CD4-positive, alpha-beta T cell treated with Interleukin-6 at 100 ng/mL for 8 hours (primary cell): ENCODE measurements around the gene PROSER3.
A peak's percentile ranks its signal among the peaks of the same experiment; 100 is the strongest.
"Not testable (repeated sequence)": the region's sequence is repeated elsewhere in the genome, so short reads cannot be mapped to it uniquely, and the experiment has no call there.

Source experiments
- DNase-seq: peaks from one replicate; pipeline ENCODE4 v3.0.0-alpha.2; 2020; ENCODE audit warnings: mixed read lengths, low spot score

The PROSER3 gene

DNA sequence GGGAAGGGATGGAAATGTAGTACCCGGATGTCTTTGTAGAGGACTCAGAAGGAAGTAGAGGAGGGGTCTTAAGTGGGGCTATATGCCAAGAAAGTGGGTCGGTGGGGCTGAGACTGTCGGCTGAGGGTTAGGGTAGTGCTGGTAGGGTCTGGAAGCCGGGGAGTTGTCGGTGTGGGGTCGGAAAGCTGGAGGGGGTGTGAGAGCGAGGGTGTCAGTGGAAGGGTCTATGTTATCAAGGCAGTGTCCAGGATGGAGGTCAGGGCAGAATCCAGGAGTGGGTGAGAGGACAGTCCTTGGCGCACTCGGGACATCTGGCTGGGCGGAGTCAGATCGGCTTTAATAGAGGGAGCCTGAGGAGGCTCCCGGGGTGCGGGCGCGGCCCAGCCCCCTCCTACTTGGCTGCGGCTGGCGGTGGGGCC lies 2.8 kb upstream of the PROSER3 start:
- DNase-seq = no peak

DNA sequence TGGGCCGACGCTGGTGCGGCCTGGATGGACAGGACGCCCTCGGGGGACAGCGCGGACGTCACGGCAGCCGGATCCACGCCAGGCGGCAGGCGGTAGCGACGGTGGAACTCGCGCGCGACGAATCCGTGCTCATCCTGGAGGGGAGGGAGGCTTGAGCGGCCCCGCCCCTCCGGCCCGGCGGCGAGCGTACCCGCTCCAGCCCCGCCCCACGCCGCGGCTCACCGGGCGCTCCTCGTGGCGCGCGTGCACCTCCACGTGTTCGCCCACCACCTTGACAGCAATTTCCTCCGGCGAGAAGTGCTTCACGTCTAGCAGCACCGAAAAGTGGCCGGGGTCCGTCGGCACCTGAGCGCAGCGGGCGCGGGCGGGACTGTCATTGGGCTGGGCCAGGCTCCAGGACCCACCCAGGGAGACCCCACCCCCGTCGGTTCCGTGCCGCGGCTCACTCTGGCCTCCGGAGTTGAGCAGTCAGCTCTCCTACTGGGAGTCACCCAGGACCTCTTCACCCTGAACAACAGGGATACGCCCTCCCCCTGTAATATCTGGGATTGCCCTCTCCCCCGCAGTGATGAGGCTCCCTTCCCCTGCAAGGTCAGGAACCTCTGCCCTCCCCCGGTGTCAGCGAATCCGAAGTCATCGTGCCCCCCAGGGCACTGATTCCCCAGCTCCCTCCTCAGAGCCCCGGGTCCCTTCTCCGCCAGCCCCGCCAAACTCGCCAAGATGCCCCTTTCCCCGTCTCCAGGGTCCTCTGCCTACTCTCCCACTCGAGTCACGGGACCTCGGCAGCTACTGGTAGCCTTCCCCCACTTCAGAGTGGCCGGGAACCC lies 2.2 kb upstream of the PROSER3 start:
- DNase-seq = peak; percentile 53

DNA sequence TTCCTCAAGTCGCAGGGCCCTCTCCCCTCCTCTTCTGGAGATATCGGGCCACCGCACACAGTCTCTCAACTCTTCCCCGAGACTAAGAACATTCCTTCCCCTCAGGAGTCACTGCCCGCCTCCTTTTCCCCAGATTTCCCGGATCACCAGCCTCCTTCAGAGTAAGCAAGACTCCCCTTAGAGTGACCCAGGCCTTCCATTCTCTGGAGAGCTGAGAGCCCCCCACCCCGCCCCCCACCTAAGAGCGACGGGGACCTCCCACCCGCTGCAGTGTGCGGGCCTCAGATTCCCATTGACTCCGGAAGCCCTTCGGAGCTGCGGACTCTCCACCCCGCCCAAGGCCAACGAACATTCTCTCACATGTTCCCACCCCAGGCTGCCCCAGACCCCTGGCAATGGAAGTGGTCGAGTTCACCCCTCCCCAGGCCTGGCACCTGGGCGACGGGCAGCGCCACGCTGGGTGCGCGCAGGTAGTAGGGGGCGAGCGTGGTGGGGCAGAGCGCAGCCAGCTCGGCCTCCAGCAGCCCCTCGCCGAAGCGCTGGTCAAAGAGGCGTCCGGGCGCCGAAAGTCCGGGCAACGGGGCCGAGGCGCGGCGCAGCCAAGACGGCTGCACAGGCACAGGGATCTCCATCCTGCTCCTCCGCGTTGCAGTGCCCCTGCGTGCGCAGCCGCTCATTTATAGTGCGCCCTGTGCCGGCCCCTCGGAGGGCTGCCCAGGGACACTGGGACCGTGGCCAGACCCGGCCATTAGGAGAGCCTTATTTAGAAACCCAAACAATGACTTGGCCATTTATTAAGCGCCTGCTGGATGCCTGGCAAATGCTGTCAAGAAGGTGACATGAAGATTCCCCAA lies 1.4 kb upstream of the PROSER3 start, which contains the start of gene HSPB6:
TSS of gene HSPB6 (minus strand) at position 653 of the 854 bp plus-strand sequence. CDS start at position 632, 21 bp downstream.
- DNase-seq = no peak

DNA sequence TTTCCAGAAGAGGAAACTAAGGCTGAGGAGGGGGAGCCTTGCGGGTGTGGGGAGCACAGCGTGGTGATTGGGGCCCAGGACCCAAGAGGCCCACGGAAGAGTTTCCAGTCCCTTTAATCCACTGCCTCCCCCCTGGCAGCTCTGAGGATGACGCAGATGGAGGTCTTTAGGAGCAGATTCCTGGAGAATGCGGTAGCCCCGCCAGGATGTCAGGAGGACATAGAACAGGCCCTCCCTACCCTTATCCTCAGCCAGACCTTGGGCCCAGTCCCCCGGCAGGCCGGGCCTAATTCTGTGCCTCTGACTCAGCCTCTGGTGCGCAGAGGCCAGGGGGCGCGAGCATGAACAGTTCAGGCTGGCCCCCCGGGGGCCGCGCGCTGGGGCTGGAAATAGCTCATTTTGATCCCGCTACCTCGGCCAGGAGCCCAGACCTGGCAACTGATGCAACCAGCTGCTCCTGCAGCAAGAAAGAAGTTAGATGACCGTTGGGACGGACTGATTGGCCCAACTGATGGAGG lies 686 bp upstream of the PROSER3 start:
- no peak for DNase-seq

DNA sequence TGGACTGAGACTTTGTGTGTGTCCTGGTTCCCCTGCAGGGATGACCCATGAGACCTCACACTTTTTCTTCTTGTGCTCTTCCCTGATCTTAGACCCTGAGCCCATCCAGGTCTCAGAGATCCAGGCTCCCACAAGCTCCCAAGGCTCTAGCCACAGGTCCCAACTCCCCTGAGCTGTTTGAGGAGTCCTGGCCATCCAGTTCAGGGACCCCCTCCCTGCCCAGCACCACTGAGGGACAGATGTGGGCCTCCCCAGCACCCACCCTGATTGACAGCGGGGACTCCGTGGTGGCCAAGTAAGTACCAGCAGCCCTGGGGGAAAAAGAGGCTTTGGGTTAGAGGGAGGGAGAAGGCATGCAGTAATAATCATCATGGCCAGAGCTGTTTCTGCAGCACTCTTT lies 1.7 kb downstream of the PROSER3 start:
- DNase-seq = no peak

DNA sequence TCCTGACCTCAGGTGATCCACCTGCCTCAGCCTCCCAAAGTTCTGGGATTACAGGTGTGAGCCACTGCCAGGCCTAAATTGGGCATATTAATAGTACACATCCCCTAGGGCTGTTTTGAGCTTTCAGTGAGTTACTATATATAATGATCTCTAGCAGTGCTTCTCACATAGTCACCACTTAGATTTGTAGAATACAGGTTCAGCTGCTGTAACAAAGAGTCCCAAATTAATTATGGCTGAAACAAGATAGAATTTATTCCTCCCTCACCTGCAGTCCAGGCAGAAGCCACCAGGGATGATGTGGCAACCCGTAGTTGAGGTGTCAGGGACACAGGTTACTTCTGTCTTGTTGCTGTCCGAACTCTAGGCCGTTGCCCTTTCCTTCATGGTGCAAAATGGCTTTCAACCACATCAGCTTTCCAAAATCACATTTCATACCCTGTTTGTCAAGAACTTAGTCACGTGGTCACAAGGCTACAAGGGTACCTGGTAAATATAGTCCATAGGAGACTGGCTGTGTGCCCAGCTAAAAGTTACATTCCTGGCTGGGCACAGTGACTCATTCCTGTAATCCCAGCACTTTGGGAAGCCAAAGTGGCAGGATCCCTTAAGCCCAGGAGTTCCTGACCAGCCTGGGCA lies 2.9 kb downstream of the PROSER3 start:
- no peak for DNase-seq

DNA sequence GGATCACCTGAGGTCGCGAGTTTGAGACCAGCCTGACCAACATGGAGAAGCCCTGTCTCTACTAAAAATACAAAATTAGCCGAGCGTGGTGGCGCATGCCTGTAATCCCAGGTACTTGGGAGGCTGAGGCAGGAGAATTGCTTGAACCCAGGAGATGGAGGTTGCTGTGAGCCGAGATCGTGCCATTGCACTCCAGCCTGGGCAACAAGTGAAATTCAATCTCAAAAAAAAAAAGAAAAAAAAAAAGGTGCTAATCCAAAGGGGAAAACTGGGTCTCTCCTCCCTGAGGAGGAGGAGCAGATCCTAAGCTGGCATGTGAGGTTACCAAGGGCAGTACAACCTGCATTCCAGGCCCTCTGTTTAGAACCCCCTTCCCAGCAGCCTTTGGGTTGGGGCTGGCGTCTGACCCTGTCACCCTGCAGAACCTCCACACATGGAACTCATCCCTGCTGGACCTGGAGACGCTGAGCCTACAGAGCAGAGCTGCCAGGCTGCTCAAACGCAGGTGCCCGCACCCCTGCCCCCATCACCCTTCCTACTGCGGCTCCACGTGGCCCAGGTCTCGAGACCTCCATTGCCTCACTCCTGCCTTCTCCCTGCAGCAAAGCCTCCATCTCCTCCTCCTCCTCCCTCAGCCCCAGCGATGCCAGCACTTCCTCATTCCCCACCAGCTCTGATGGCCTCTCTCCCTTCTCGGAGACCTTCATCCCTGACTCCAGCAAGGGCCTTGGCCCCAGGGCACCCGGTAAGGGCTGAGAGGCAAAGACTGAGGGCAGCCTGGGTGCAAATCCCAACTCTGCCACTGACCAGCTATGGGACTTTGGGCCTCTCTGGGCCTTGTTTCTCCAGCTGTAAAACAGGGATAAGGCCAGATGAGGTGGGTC lies 6.7 kb downstream of the PROSER3 start:
- DNase-seq = no peak

DNA sequence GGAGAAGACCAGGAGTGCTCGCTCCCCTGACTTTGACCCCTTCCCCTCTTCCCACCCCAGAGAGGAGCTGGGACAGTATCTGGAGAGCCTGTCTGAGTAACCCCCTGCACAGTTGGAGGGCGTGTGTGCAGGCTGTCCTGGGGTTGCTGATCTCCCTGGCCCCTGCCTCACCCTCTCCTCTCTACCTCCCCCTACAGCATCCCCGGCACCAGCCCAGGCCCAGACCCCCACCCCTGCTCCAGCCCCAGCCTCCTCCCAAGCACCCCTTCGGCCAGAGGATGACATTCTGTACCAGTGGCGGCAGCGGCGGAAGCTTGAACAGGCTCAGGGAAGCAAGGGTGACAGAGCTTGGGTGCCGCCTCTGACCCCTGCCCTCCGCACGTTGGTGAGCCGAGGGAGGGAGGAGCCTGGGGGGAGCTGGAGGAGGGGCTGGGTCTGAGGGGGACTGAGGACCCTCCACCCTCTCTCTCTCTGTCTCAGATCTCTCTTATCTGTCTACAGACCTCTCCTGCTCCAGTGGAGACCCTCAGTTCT lies 8.7 kb downstream of the PROSER3 start:
- DNase-seq = no peak

DNA sequence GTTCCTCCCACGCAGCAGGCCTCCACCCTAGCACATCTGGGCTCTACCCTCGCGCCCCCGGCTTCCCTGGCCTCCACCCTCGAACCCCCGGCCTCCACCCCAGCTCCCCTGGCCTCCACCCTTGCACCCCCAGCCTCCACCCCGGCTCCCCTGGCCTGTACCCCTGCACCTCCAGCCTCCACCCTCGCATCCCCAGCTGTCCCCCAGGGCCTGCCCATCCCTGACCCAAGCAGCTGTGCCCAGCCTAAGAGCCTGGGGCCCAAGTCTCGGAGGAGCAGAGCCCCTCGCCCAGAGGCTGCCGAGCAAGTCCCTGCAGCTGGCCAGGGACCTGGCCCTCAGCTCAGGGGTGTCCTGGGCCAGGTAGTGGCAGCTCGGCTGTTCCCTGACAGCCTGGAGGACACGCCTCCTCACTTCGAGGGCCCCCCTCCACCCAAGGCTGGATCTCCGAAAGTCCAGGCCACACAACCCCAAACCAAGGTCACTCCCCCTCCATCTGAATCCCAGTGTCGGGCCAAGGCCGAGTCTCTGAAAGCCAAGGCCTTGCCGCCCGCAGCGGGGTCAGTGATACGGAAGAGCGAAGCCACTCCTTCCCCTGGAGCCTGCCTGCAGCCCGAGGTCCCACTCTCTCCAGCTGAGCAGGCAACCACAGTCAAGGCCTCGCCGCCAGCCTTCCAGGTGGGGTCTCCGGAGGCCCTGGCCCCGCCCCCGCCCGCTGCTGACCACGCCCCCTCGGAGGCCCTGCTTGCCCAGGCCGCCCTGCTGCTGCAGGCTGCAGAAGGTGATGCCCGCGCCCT lies 9.5 kb downstream of the PROSER3 start:
- DNase-seq = no peak

DNA sequence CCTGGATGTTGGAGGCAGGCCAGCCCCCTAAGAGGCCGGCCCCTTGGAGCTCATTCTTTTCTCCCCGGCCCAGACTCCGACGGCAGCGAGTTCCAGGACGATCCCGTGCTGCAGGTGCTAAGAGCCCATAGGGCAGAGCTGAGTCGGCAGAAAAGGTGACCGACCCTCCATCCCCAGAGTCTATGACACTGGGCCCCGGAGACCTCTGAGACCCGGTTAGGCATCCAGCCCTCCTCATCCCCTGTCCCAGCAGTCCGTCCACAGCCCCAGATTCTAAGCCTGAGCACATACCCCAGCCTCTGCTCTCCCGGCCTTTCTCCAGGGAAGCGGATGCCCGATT lies 10.1 kb downstream of the PROSER3 start:
- DNase-seq = no peak

DNA sequence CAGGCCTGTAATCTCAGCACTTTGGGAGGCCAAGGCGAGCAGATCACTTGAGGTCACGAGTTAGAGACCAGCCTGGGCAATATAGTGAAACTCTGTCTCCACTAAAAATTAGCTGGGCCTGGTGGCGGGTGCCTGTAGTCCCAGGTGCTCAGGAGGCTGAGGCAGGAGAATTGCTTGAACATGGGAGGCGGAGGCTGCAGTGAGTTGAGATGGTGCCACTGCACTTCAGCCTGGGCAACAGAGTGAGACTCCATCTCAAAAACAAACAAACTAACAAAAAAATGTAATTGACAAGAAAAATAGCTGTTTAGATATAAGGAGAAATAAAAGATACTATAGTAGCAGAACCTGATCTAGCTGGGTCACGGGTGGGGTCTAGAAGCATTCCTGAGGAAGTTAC lies 14.4 kb downstream of the PROSER3 start:
- DNase-seq = not testable (repeated sequence)

DNA sequence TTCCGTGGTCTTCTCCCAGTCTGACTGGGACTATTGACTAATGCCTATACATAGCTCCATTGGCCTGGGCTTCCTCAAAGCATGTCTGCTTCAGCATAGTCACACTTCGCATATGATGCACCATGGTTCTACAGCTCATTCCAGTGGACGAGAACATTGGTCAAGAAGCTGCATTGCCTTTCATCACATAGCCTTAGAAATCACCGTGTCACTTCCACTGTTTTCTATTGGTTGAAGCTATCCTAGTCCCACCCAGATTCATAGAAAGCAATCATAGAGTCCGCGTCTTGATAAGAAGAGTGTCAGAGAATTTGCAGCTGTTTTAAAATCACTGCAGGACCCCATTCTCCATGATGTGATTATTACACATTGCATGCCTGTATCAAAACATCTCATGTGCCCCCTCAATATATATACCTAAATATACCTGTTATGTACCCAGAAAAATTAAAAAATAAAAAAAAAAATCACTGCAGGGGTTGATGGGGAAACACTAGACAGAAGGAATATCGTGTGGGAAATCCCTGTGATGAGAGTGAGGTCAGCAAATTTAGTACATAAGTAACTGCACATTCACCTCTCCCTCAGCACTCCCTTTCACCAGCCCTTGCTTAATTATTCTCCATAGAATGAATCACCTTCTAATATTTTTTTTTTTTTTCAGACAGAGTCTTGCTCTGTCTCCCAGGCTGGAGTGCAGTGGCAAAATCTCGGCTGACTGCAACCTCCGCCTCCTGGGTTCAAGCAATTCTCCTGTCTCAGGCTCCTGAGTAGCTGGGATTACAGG lies 15.2 kb downstream of the PROSER3 start:
- DNase-seq = no peak

DNA sequence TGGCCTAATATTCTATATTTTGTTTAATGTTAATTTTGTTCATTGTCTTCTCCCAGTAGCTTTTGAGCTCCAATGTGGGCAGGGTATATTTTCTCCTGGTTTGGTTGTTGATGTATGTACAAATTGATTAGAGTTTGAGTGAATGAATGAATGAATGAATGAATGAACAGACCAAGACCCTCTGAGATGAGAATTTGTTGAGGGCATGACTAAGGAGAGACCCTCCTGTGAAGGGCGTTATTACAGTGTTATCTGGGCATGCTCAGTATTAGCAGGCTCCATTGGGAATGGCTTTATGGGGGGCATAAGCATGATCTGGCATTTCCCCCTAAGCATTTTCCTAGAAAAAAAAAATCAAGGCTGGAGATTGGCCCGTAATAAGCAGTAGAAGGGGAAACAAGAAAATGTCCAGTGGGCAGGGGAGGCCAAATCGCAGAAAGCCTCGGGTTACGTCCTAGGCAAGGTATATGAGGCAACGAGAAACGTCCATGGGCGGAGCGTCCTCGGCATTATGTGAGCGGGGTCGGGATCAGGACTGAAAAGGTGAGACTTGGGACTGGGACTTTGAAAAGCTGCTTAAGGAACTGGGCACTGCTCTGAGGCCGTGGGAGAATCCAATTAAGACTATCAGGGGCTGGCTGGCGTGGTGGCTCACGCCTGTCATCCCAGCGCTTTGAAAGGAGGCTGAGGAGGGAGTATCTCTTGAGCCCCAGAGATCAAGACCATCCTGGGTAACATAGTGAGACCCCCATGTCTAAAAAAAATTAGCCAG lies 16.5 kb downstream of the PROSER3 start:
- no peak for DNase-seq

DNA sequence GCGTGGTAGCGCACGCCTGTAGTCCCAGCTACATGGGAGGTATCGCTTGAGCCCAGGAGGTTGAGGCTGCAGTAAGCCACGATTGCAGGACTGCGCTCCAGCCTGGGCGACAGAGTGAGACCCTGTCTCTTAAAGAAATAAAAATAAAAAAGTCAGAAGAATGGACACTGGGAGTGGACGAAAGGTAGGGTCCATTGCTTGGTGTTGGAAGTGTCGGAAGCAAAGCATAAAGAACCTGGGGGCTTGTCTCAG lies 17.0 kb downstream of the PROSER3 start:
- DNase-seq = no peak

DNA sequence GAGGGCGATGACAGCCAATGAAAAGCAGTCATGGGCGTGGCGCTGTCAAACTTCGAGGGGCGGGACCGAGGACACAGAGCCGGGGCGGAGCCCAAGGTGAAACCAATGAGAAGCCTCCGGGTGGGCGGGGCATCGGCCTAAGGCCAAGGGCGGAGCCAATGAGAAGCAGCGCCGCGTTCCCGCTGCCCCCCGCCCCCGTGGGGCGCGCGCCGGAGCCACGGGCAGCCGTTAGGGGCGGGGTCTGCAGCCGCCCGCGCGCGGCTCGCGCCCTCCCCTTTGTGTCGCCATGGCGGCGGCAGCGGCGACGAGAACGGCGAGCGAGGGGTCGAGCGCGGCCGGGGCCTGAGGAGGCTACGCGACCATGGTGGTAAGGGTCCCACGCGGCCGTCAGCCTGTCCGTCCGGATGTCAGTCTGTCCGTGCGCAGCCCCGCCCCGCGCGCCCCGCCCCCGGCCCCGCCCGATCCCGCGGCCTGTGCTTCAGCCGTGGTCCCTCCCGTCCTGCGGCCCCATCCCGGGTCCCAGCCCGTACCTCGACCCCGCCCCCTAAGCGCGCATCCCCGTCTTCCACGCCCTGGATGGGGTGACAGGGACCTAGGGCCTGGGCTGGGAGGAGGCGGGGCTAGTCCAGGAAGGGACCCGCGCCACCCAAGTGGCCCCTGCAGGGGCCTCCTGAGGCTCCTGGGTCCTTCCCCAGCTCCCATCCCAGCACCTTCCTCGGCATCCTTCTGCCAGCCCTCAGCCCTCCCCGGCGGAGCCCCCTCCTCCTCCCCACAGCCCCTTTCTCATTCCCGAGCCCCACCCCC lies 17.5 kb downstream of the PROSER3 start, which contains the start of gene ARHGAP33:
TSS of gene ARHGAP33 (plus strand) at position 267 of the 804 bp plus-strand sequence. CDS start at position 362, 95 bp downstream.
- DNase-seq = peak; percentile 97

DNA sequence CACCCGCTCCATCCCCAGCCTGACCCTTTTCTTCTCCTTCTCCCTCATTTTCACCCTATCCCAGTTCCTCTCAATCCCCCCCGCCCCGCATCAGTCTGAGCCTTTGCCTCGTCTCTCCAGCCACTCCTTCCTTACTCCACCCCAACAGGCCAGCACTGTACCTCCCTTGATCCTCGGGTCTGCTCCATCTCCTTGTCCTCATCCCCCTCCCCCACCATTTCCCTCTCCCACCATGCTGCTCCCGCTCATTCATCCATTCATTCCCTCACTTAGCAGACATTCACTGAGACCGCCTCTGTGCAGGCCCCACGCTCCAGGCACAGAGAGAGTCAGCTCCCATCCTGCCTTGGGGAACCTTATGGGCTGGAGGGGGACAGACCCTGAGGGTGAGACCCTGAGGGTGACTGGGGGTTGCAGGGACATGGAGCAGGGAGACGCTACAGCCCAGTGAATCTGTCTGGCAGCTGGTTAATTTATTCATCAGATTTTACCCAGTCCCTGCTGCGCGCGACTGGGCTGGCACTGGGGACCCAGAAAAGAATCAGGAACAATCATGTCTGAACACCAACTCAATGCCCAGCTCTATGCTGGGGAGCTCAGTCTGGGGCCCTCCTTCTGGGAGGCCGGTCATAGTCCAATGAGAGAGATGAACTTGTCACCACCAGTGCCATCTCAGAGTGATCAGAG lies 18.3 kb downstream of the PROSER3 start:
- no peak for DNase-seq

DNA sequence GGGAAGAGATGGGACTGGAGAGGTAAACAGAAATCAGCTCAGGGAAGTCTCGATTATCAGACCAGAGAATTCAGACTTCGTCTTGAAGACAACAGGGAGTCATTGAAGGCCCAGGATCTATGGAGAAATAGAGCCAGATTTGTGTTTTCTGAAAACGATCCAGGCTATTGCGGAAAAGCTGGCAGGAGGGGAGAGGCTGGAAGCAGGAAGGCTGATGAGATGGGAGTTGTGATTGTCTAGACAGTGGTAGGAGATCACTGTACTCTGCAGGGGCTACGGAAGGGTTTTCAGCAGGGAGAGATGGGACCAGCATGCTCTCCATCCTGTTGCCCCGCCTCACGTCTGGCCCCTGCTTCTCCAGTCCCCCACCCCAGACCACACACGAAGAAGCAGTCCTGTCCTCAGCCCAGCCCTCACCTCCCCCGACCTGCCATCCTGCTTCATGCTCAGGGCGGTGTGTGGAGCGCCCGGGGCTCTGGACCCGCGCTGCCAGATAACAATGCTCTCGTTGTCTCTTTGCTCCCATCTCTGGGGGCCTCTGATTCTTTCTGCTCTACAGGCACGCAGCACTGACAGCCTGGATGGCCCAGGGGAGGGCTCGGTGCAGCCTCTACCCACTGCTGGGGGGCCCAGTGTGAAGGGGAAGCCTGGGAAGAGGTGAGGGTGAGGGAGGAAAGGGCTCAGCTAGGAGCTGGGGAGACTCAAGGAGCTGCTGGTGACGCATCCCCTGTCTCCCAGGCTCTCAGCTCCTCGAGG lies 19.3 kb downstream of the PROSER3 start:
- no peak for DNase-seq
